ENCODE results near the gene CDKN2A. TPM values are rescaled to one million over a fixed set of nuclear protein-coding genes. Genes with fewer than 3 reads are reported as not detected.
A peak's percentile ranks its signal among the peaks of the same experiment; 100 is the strongest.

The CDKN2A gene
- total and polyA plus RNA-seq, 8 donors = 0.73 to 47.3 (median 2.5) TPM; not detected in 4

- intact Hi-C loops (cut with DNase I; ENCODE audit: low total_unique reads) = no loop called here
- Histone ChIP-seq H3K9me3 (peaks cover 0 to 3% (median 0%) of the 10 kb centered on the region in 4 donors), H3K4me1 (no peaks in the 10 kb centered on the region), H3K27me3 (peaks cover 9 to 96% (median 22%) of the 10 kb centered on the region in 3 donors), H3K4me3 (no peak overlapping the region), H3K36me3 (no peaks in the 10 kb centered on the region), H3K27ac (no peak overlapping the region)
- TF ChIP-seq POLR2A (IDR thresholded peaks at IDR 0.05) = no peak
- no peak for TF ChIP-seq EP300 (IDR thresholded peaks at IDR 0.05)
- TF ChIP-seq POLR2AphosphoS5 (IDR thresholded peaks at IDR 0.05) = no peak
- no peak for TF ChIP-seq CTCF (IDR thresholded peaks at IDR 0.05)
- no peak for DNase-seq
- 31 to 63% (median 46%) methylated on average over 1 of the region's 1 CpG for WGBS, 5 donors
These were observed 11.8 kb downstream of the CDKN2A start for GRCh38 chr9:21982391-21982790.

- Histone ChIP-seq H3K27ac (no peak overlapping the region), H3K36me3 (no peaks in the 10 kb centered on the region), H3K9me3 (peaks cover 0 to 5% (median 0%) of the 10 kb centered on the region in 4 donors), H3K4me1 (peaks cover 14 to 22% (median 16%) of the 10 kb centered on the region in 4 donors), H3K27me3 (peaks cover 43 to 98% (median 77%) of the 10 kb centered on the region in 3 donors), H3K4me3 (no peak overlapping the region)
- TF ChIP-seq POLR2A (IDR thresholded peaks at IDR 0.05) (no peak), POLR2AphosphoS5 (IDR thresholded peaks at IDR 0.05) (no peak), EP300 (IDR thresholded peaks at IDR 0.05) (no peak), CTCF (IDR thresholded peaks at IDR 0.05) (no peak)
- DNase-seq = no peak
- intact Hi-C loops (cut with DNase I; ENCODE audit: low total_unique reads) = no loop called here
- WGBS, 5 donors = 23 to 37% (median 25%) methylated on average over 19 of the region's 19 CpGs
These were observed 17.8 kb downstream of the CDKN2A start for GRCh38 chr9:21976334-21976875.

GRCh38 chr9:21974722-21975409 is 19.3 kb downstream of the CDKN2A start:
- TF ChIP-seq POLR2AphosphoS5 (IDR thresholded peaks at IDR 0.05) = no peak
- no peak for TF ChIP-seq POLR2A (IDR thresholded peaks at IDR 0.05)
- TF ChIP-seq EP300 (IDR thresholded peaks at IDR 0.05) = no peak
- no peak for TF ChIP-seq CTCF (IDR thresholded peaks at IDR 0.05)
- peaks cover 14 to 33% (median 22%) of the 10 kb centered on the region in 4 donors for H3K4me1 ChIP-seq
- H3K27me3 ChIP-seq = peaks cover 56 to 100% (median 91%) of the 10 kb centered on the region in 3 donors
- no peaks in the 10 kb centered on the region for H3K36me3 ChIP-seq
- 1% methylated on average over 32 to 51 of the region's 51 CpGs for WGBS, 5 donors
- H3K9me3 ChIP-seq = peaks cover 0 to 11% (median 2%) of the 10 kb centered on the region in 4 donors
- peak overlapping the region; percentile 41 to 50 (median 41) for H3K4me3 ChIP-seq
- DNase-seq = peak; percentile 61 to 71
- H3K27ac ChIP-seq = no peak overlapping the region
- intact Hi-C loops (cut with DNase I; ENCODE audit: low total_unique reads) = no loop called here

DNA sequence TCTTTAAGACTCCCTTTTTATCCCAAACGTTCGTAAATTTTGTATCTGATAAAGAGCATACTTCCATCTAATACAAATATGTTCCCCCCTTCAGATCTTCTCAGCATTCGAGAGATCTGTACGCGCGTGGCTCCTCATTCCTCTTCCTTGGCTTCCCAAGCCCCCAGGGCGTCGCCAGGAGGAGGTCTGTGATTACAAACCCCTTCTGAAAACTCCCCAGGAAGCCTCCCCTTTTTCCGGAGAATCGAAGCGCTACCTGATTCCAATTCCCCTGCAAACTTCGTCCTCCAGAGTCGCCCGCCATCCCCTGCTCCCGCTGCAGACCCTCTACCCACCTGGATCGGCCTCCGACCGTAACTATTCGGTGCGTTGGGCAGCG is 19.9 kb downstream of the CDKN2A start:
- Histone ChIP-seq H3K9me3 (peaks cover 0 to 15% (median 4%) of the 10 kb centered on the region in 4 donors), H3K27me3 (peaks cover 56 to 100% (median 91%) of the 10 kb centered on the region in 3 donors), H3K36me3 (no peaks in the 10 kb centered on the region), H3K27ac (no peak overlapping the region), H3K4me3 (peak overlapping the region; percentile 41 to 50 (median 41)), H3K4me1 (peaks cover 14 to 33% (median 22%) of the 10 kb centered on the region in 4 donors)
- intact Hi-C loops (cut with DNase I; ENCODE audit: low total_unique reads) = no loop called here
- TF ChIP-seq POLR2A (IDR thresholded peaks at IDR 0.05) = no peak
- no peak for TF ChIP-seq CTCF (IDR thresholded peaks at IDR 0.05)
- TF ChIP-seq EP300 (IDR thresholded peaks at IDR 0.05) = no peak
- no peak for TF ChIP-seq POLR2AphosphoS5 (IDR thresholded peaks at IDR 0.05)
- 4 to 9% (median 5%) methylated on average over 15 to 21 of the region's 21 CpGs for WGBS, 5 donors
- DNase-seq = no peak
